DND-41 (cell line): ENCODE results near the gene ACOT9.
"Not testable (repeated sequence)": the region's sequence is repeated elsewhere in the genome, so short reads cannot be mapped to it uniquely, and the experiment has no call there.

Source experiments
- ATAC-seq: fragments of 200-7000 bp; cut with Tn5 transposase; 3 replicates; pipeline ENCODE4 v1.9.1; 2021; ENCODE audit warnings: low read depth; ENCODE audit not compliant: insufficient read depth
- DNase-seq: peaks from one replicate; pipeline ENCODE4 v3.0.0-alpha.2; 2020
- H2AFZ ChIP-seq: 2 replicates; pipeline ENCODE4 v1.6.0; 2012; ENCODE audit warnings: low read depth, low read length
- H3K27ac ChIP-seq: 2 replicates; pipeline ENCODE4 v1.5.1; 2012; ENCODE audit warnings: low read length, inconsistent platforms
- H3K27me3 ChIP-seq: fragments of 200-600 bp; sonication (generic); 2 replicates; pipeline ENCODE4 v1.6.0; 2012; ENCODE audit warnings: low read length, mild to moderate bottlenecking, inconsistent platforms; ENCODE audit not compliant: insufficient read depth, poor library complexity
- H3K36me3 ChIP-seq: 2 replicates; pipeline ENCODE4 v1.5.1; 2012; ENCODE audit warnings: low read length, inconsistent platforms; ENCODE audit not compliant: insufficient read depth
- H3K4me1 ChIP-seq: 2 replicates; pipeline ENCODE4 v1.5.1; 2012; ENCODE audit warnings: mild to moderate bottlenecking, low read length; ENCODE audit not compliant: insufficient read depth
- H3K4me2 ChIP-seq: 2 replicates; pipeline ENCODE4 v1.6.0; 2012; ENCODE audit warnings: mild to moderate bottlenecking, moderate library complexity, low read length, inconsistent platforms; ENCODE audit not compliant: insufficient read depth
- H3K4me3 ChIP-seq, 2 experiments: fragments of 200-600 bp in 1 of 2; shearing (Covaris generic) in 1 of 2; 2 replicates each; pipeline ENCODE4 v1.5.1; 2012 to 2016; ENCODE audit warnings: inconsistent platforms in 2 of 2, low read length in 2 of 2, mild to moderate bottlenecking in 2 of 2, low read depth in 1 of 2, moderate library complexity in 1 of 2
- H3K79me2 ChIP-seq: 2 replicates; pipeline ENCODE4 v1.6.0; 2012; ENCODE audit warnings: low read length, inconsistent platforms; ENCODE audit not compliant: insufficient read depth
- H3K9ac ChIP-seq: 2 replicates; pipeline ENCODE4 v1.6.0; 2012; ENCODE audit warnings: low read depth, mild to moderate bottlenecking, inconsistent platforms, low read length, moderate library complexity
- H3K9me3 ChIP-seq: 2 replicates; pipeline ENCODE4 v1.5.1; 2012; ENCODE audit warnings: low read length, moderate library complexity, mild to moderate bottlenecking, inconsistent platforms; ENCODE audit not compliant: insufficient read depth, severe bottlenecking
- H4K20me1 ChIP-seq: 2 replicates; pipeline ENCODE4 v1.6.0; 2012; ENCODE audit warnings: low read length; ENCODE audit not compliant: insufficient read depth
- EZH2 ChIP-seq: IDR thresholded peaks from 3 replicates; pipeline ENCODE4 v1.6.1; 2012; ENCODE audit warnings: borderline replicate concordance, low read depth, mild to moderate bottlenecking, moderate library complexity, low read length, inconsistent platforms; ENCODE audit not compliant: severe bottlenecking
- TF ChIP-seq, protein P1 (sequence below): IDR thresholded peaks from 2 replicates; pipeline ENCODE4 v1.5.1; 2012; ENCODE audit warnings: borderline replicate concordance, low read length, moderate library complexity, mild to moderate bottlenecking; ENCODE audit not compliant: poor library complexity, severe bottlenecking; ENCODE audit errors: extremely low read depth

The ACOT9 gene

DNA sequence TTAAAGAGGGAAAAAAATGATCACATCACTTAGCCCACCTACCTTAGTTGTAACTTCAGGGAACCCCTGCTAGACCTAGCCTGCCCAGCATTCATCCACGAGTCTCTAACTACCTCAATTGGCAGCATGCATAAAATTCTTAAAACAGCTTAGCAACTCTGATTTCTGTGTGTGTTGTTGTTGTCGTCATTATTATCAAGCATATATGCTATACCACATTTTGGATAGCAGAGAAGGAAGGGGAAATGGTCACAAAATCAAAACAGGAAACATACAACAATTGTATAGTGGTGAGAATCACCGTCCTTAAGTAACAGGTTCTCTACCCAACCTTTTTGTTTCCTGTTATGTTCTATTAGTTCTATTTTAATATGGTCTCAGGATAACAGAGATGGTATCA lies 2.7 kb upstream of the ACOT9 start:
- no peaks in the 10 kb centered on the region for H3K4me1 ChIP-seq
- H3K4me2 ChIP-seq = no peak overlapping the region
- ATAC-seq (no peak), DNase-seq (no peak)
- no peak overlapping the region for H3K27ac ChIP-seq
- no peaks in the 10 kb centered on the region for H3K27me3 ChIP-seq
- no peaks in the 10 kb centered on the region for H3K36me3 ChIP-seq
- no peaks in the 10 kb centered on the region for H3K9me3 ChIP-seq
- H3K4me3 ChIP-seq = no peak overlapping the region
- no peak for TF ChIP-seq EZH2
- TF ChIP-seq, protein P1, sequence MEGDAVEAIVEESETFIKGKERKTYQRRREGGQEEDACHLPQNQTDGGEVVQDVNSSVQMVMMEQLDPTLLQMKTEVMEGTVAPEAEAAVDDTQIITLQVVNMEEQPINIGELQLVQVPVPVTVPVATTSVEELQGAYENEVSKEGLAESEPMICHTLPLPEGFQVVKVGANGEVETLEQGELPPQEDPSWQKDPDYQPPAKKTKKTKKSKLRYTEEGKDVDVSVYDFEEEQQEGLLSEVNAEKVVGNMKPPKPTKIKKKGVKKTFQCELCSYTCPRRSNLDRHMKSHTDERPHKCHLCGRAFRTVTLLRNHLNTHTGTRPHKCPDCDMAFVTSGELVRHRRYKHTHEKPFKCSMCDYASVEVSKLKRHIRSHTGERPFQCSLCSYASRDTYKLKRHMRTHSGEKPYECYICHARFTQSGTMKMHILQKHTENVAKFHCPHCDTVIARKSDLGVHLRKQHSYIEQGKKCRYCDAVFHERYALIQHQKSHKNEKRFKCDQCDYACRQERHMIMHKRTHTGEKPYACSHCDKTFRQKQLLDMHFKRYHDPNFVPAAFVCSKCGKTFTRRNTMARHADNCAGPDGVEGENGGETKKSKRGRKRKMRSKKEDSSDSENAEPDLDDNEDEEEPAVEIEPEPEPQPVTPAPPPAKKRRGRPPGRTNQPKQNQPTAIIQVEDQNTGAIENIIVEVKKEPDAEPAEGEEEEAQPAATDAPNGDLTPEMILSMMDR = no peak
- no peaks in the 10 kb centered on the region for H4K20me1 ChIP-seq
- H3K79me2 ChIP-seq = no peaks in the 10 kb centered on the region
- H2AFZ ChIP-seq = no peak overlapping the region
- no peak overlapping the region for H3K9ac ChIP-seq

DNA sequence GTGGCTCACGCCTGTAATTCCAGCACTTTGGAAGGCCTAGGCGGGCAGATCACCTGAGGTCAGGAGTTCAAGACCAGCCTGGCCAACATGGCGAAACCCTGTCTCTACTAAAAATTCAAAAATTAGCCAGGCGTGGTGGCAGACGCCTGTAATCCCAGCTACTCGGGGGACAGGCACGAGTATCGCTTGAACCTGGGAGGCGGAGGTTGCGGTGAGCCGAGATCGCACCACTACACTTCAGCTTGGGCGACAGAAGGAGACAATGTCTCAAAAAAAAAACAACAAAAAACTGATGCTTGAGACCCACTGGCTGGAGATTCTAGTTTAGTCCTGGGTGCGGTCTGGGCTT lies 521 bp upstream of the ACOT9 start:
- DNase-seq, H3K27me3 ChIP-seq, H3K4me1 ChIP-seq, H3K9ac ChIP-seq, H3K79me2 ChIP-seq, ATAC-seq, H4K20me1 ChIP-seq, H3K4me3 ChIP-seq, H3K36me3 ChIP-seq, H2AFZ ChIP-seq, H3K27ac ChIP-seq, H3K9me3 ChIP-seq, H3K4me2 ChIP-seq: not testable (repeated sequence)

DNA sequence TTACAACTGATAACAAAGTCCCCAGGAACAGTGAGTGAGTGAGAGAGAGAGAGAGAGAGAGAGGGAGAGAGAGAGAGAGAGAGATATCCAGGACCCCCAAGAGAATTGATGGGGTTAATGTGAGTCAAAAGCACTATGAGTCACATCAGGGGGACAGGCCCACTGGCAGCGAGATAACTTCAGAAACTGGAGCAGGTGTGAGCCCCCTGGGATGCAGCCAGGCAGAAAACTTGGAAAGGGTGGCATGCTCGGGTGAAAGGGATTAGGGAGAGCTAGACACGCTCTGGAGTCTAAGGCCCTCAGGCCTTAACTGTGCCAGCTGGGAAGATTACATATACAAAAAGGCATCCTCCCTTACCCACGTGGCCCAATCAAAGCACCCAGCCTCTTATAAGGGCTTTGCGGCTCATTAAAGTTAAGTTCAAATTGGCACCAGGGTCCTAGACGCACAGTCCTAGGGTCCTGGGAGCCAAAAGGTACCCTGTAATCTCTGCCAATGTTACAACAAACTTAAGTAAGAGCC lies 841 bp downstream of the ACOT9 start:
- no peaks in the 10 kb centered on the region for H3K27me3 ChIP-seq
- H3K4me2 ChIP-seq = no peak overlapping the region
- no peaks in the 10 kb centered on the region for H4K20me1 ChIP-seq
- no peak overlapping the region for H3K4me3 ChIP-seq
- H3K79me2 ChIP-seq = no peaks in the 10 kb centered on the region
- H2AFZ ChIP-seq = no peak overlapping the region
- TF ChIP-seq, protein P1 = no peak
- no peak for TF ChIP-seq EZH2
- no peak for DNase-seq
- H3K36me3 ChIP-seq = no peaks in the 10 kb centered on the region
- ATAC-seq = no peak
- H3K4me1 ChIP-seq = no peaks in the 10 kb centered on the region
- no peak overlapping the region for H3K9ac ChIP-seq
- H3K9me3 ChIP-seq = no peaks in the 10 kb centered on the region
- H3K27ac ChIP-seq = no peak overlapping the region

DNA sequence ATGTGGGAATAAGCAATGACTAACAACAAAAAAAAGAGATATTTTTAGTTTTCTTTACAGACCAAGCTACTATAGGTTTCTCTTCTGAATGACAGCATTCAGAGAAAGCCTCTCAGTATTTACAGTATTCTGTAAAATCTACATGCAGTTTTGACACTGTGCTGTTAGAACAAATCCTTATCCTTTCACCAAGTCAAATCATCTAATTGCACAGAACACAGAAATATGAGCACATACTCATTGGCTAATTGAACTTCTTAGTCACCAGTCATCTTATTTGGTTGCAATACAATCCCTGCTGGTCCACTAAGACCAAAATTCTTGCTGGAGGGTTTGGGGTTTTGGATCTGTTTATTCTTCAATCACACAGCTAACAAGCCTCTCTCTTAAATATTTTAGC lies 5.7 kb downstream of the ACOT9 start:
- no peak overlapping the region for H3K4me2 ChIP-seq
- no peak for DNase-seq

More for the DNA sequence above, 5.7 kb downstream of the ACOT9 start:
- no peak for ATAC-seq
- Histone ChIP-seq H3K4me1 (no peaks in the 10 kb centered on the region), H3K36me3 (no peaks in the 10 kb centered on the region), H3K27me3 (no peaks in the 10 kb centered on the region), H3K9me3 (no peaks in the 10 kb centered on the region), H3K4me3 (no peak overlapping the region), H3K9ac (no peak overlapping the region), H4K20me1 (no peaks in the 10 kb centered on the region), H3K27ac (no peak overlapping the region), H3K79me2 (no peaks in the 10 kb centered on the region), H2AFZ (no peak overlapping the region)
- TF ChIP-seq, protein P1 = no peak
- TF ChIP-seq EZH2 = no peak
